Thoracic aorta (tissue), 2 donors: ENCODE data around the gene NADK. TPM values are rescaled to one million over a fixed set of nuclear protein-coding genes. Genes with fewer than 3 reads are reported as not detected.

Experiments
- ATAC-seq: fragments of 150-250 bp; one replicate; pipeline ENCODE4 v1.8.0; 2017; ENCODE audit warnings: low read depth; ENCODE audit not compliant: insufficient number of reproducible peaks, low FRiP score
- DNase-seq: peaks from one replicate; pipeline ENCODE4 v3.0.0-alpha.2; 2020; ENCODE audit warnings: low spot score
- H3K27ac ChIP-seq, 2 donors: fragments of 200-600 bp; sonication (generic); 1 replicate in 1 of 2; 2 replicates in 1 of 2; pipeline ENCODE4 v1.5.1; 2016; ENCODE audit warnings: mild to moderate bottlenecking in 2 of 2, moderate library complexity in 2 of 2
- H3K27me3 ChIP-seq: fragments of 200-600 bp; sonication (generic); replicated peaks from 2 replicates; pipeline ENCODE4 v1.6.0; 2016; ENCODE audit warnings: mild to moderate bottlenecking; ENCODE audit not compliant: insufficient read depth
- H3K36me3 ChIP-seq: fragments of 200-600 bp; sonication (generic); one replicate; pipeline ENCODE4 v1.5.1; 2016
- H3K4me1 ChIP-seq, 2 donors: fragments of 200-600 bp; sonication (generic); 1 replicate in 1 of 2; 2 replicates in 1 of 2; pipeline versions ENCODE4 v1.5.1 to v1.6.0; 2016; ENCODE audit warnings: low read depth in 2 of 2, mild to moderate bottlenecking in 1 of 2; ENCODE audit not compliant: control insufficient read depth in 1 of 2
- H3K4me3 ChIP-seq: fragments of 200-600 bp; sonication (generic); 2 replicates; pipeline ENCODE4 v1.5.1; 2016; ENCODE audit warnings: mild to moderate bottlenecking
- H3K9me3 ChIP-seq: fragments of 200-600 bp; sonication (generic); 2 replicates; pipeline ENCODE4 v1.5.1; 2016
- CTCF ChIP-seq: fragments of 200-600 bp; sonication (generic); IDR thresholded peaks from one replicate; pipeline ENCODE4 v1.5.1; 2019; ENCODE audit warnings: antibody characterized with exemption
- total RNA-seq, 2 donors: library from RNA; depleted of rRNA; stranded (reverse); fragments of >200 nt; gene quantifications; one replicate each; pipeline versions ENCODE4 v1.1.0 to v1.2.3, GENCODE V29; 2016

Gene NADK
- total RNA-seq, 2 donors from 2014 or later, result 91.9 to 110 TPM

- Histone ChIP-seq H3K9me3 (no peaks in the 10 kb centered on the region), H3K36me3 (peaks cover 6% of the 10 kb centered on the region), H3K4me3 (no peak overlapping the region), H3K27ac (peak overlapping the region in 1 of 2 donors; percentile 85), H3K27me3 (no peaks in the 10 kb centered on the region), H3K4me1 (peaks cover 40 to 53% of the 10 kb centered on the region in 2 donors)
- TF ChIP-seq CTCF, result no peak
- no peak for DNase-seq
- ATAC-seq, result no peak
Measured at GRCh38 chr1:1781526-1781903, 3.2 kb upstream of the NADK start.

GRCh38 chr1:1780598-1781525 lies 2.6 kb upstream of the NADK start:
- no peaks in the 10 kb centered on the region for H3K27me3 ChIP-seq
- DNase-seq (no peak), ATAC-seq (no peak)
- H3K4me3 ChIP-seq, result no peak overlapping the region
- H3K27ac ChIP-seq, result peak overlapping the region in 1 of 2 donors; percentile 4
- TF ChIP-seq CTCF, result no peak
- peaks cover 6% of the 10 kb centered on the region for H3K36me3 ChIP-seq
- peaks cover 46 to 60% of the 10 kb centered on the region in 2 donors for H3K4me1 ChIP-seq
- H3K9me3 ChIP-seq, result no peaks in the 10 kb centered on the region

- no peak for TF ChIP-seq CTCF
- H3K27me3 ChIP-seq, result no peaks in the 10 kb centered on the region
- DNase-seq (no peak), ATAC-seq (no peak)
- peak overlapping the region; percentile 74 for H3K4me3 ChIP-seq
- no peaks in the 10 kb centered on the region for H3K9me3 ChIP-seq
- H3K36me3 ChIP-seq, result peaks cover 2% of the 10 kb centered on the region
- peaks cover 54 to 69% of the 10 kb centered on the region in 2 donors for H3K4me1 ChIP-seq
- peak overlapping the region in 1 of 2 donors; percentile 4 for H3K27ac ChIP-seq
Measured at GRCh38 chr1:1779691-1780597, 1.7 kb upstream of the NADK start.

GRCh38 chr1:1779320-1779675 lies 1.0 kb upstream of the NADK start:
- Histone ChIP-seq H3K27ac (peak overlapping the region in 1 of 2 donors; percentile 53), H3K4me1 (peaks cover 57 to 74% of the 10 kb centered on the region in 2 donors), H3K36me3 (no peaks in the 10 kb centered on the region), H3K27me3 (no peaks in the 10 kb centered on the region), H3K9me3 (no peaks in the 10 kb centered on the region), H3K4me3 (peak overlapping the region; percentile 74)
- TF ChIP-seq CTCF, result no peak
- no peak for ATAC-seq
- no peak for DNase-seq
